Measurements from ENCODE around the gene SALL4. TPM values are rescaled to one million over a fixed set of nuclear protein-coding genes. Genes with fewer than 3 reads are reported as not detected.

The SALL4 gene
- total RNA-seq, 2 donors from 2014 or later: not detected

- DNase-seq (ENCODE audit: low spot score): no peak
- H3K4me1 ChIP-seq: no peaks in the 10 kb centered on the region
- no peak for TF ChIP-seq CTCF (IDR thresholded peaks at IDR 0.05)
- peaks cover 0 to 11% of the 10 kb centered on the region in 2 donors for H3K9me3 ChIP-seq
- no peaks in the 10 kb centered on the region for H3K36me3 ChIP-seq
- no peak overlapping the region for H3K27ac ChIP-seq
- no peaks in the 10 kb centered on the region for H3K27me3 ChIP-seq
- no peak overlapping the region for H3K4me3 ChIP-seq
Measured at GRCh38 chr20:51775241-51775640, 27.1 kb downstream of the SALL4 start.

GRCh38 chr20:51772236-51772635, 30.1 kb downstream of the SALL4 start:
- DNase-seq (ENCODE audit: low spot score): no peak
- no peak for TF ChIP-seq CTCF (IDR thresholded peaks at IDR 0.05)
- H3K4me1 ChIP-seq: peaks cover 0 to 7% of the 10 kb centered on the region in 2 donors
- no peak overlapping the region for H3K27ac ChIP-seq
- no peaks in the 10 kb centered on the region for H3K9me3 ChIP-seq
- H3K36me3 ChIP-seq: no peaks in the 10 kb centered on the region
- no peaks in the 10 kb centered on the region for H3K27me3 ChIP-seq
- H3K4me3 ChIP-seq: no peak overlapping the region

GRCh38 chr20:51769976-51770615, 32.2 kb downstream of the SALL4 start:
- Histone ChIP-seq H3K4me3 (no peak overlapping the region), H3K4me1 (peaks cover 0 to 14% of the 10 kb centered on the region in 2 donors), H3K36me3 (no peaks in the 10 kb centered on the region), H3K27me3 (no peaks in the 10 kb centered on the region), H3K27ac (no peak overlapping the region), H3K9me3 (no peaks in the 10 kb centered on the region)
- no peak for TF ChIP-seq CTCF (IDR thresholded peaks at IDR 0.05)
- no peak for DNase-seq (ENCODE audit: low spot score)

- H3K27ac ChIP-seq: no peak overlapping the region
- TF ChIP-seq CTCF (IDR thresholded peaks at IDR 0.05): no peak
- no peaks in the 10 kb centered on the region for H3K36me3 ChIP-seq
- DNase-seq (ENCODE audit: low spot score): no peak
- H3K27me3 ChIP-seq: no peaks in the 10 kb centered on the region
- H3K9me3 ChIP-seq: no peaks in the 10 kb centered on the region
- peaks cover 0 to 14% of the 10 kb centered on the region in 2 donors for H3K4me1 ChIP-seq
- peak overlapping the region; percentile 17 to 31 for H3K4me3 ChIP-seq
Measured at GRCh38 chr20:51768759-51769517, 33.4 kb downstream of the SALL4 start.

GRCh38 chr20:51767867-51768758, 34.2 kb downstream of the SALL4 start, which contains the start of gene ATP9A:
TSS of gene ATP9A (minus strand) at chr20:51768390. CDS start at chr20:51768369, 21 bp downstream.
- H3K27me3 ChIP-seq: no peaks in the 10 kb centered on the region
- peak within 1 kb of the TSS; percentile 47 to 72 for H3K27ac ChIP-seq
- peak within 1 kb of the TSS; percentile 69 to 85 for H3K4me3 ChIP-seq
- H3K4me1 ChIP-seq: peaks cover 0 to 14% of the 10 kb centered on the region in 2 donors
- no peaks in the 10 kb centered on the region for H3K36me3 ChIP-seq
- no peak for DNase-seq (ENCODE audit: low spot score)
- TF ChIP-seq CTCF (IDR thresholded peaks at IDR 0.05): no peak
- H3K9me3 ChIP-seq: no peaks in the 10 kb centered on the region

Measured in right atrium auricular region (tissue), 2 donors.